ENCODE measurements around the gene MAGI3.

The MAGI3 gene

DNA sequence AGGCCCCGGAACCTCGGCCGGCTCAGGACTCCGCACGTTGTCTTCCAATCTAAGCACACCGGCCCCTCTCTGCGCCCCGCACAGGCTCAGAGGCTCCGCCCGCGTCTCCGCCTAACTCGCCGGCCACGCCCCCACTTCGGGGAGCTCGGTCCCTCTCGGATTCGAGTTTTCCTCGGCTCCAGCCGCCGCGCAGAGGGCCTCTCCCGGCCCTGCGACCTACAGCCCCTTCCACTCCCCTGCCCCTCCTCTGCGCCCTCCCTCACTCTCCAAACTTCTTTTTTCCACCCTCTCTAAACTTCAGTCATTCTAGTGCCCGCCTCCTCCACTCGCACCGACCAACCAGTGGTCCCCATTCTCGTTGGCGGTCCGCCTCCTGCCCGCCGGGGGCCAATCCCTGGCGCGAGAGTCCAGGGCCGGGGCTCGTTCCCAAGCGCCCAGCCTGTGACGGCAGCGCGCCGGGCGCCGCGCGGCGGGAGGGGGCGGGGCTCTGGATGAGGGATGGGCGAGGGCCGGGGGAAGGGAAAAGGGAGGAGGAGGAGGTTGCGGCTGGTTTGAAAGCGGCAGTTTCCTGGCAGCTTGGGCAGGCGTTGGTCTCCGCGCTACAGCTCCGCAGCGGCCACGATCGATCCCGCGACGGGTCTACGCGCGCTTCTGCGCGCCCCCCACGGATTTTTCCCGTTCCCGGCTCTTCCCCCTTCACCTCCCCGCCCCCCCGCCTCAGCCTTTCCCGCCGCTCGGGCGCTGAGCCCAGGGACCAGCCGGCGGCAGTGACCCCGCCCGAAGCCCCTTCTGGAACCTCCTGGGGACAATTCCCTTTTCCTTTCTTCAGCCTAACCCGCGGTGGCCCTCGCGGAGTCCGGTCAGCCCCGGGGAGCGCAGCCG is at the start of gene MAGI3:
Gene MAGI3 (plus strand): TSS at position 563 of the 882 bp plus-strand sequence. CDS start 519 bp downstream, outside the sequence.
- DNase-seq (ENCODE audit: low spot score), result peak; percentile 98

DNA sequence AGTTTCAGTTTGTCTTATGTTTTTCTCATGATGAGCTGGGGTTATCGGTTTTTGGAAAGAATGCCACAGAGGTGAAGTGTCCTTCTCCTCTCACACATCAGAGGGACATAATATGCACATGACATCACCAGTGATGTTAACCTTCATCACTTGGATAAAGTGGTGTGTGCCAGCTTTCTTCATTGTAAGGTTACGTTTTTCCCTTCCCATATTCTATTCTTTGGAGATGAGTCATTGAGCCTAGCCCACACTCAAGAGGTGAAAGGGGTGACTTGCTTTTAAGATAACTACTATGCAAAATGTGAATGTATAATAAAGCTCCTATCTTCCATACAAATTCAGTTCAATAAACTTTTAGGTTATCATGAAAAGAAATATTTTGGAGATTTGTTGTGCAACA is 36.7 kb upstream of the MAGI3 start:
- no peak for DNase-seq (ENCODE audit: low spot score)

DNA sequence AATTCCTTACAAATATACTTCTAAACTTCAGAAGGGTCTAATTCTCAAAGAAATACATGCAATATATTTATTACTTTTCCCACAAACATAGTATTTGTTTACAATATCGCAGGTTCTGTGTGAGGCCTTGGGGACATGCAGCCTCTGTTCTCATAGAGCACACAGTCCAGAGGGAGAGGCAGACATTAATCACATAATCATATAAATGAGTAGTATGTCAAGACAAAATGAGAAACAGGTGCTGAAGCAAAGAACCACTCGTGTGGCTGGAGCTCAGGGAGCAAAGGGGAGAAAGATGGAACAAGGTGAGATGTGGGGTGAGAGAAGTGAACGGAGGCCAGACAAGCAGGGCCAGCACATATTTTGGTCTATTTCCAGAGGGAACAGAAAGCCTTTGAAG is 26.4 kb upstream of the MAGI3 start:
- no peak for DNase-seq (ENCODE audit: low spot score)

DNA sequence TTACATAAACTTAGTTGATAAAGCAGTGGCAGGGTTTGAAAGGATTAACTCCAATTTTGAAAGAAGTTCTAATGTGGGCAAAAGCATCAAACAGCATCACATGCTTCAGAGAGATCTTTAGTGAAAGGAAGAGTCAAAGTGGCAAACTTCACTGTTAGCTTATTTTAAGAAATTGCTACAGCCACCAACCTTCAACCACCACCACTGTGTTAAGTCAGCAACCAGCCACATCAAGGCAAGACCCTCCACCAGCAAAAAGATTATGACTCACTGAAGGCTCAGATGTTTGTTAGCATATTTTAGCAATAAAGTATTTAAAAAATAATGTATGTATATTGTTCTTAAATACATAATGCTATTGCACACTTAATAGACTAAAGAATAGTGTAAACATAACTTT is 21.3 kb upstream of the MAGI3 start:
- no peak for DNase-seq (ENCODE audit: low spot score)

DNA sequence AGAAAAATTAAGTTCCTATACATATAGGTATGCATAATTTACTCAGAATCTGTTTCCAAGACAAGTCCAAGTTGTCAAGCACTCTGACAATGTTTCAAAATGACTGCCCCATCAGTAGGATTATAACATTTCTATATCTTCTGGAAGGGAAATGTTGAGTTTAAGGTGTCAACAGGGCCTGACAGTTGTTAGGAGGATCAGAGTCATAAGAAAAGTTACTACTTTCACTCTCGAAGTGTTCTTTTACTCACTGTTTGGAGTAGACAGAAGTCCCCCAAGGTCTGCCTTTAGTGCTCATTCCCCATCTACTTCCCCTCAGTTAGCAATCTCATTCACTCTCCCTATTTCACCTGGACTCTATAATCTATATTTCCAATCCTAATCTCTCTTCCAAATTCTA is 20.6 kb upstream of the MAGI3 start:
- DNase-seq (ENCODE audit: low spot score), result no peak

DNA sequence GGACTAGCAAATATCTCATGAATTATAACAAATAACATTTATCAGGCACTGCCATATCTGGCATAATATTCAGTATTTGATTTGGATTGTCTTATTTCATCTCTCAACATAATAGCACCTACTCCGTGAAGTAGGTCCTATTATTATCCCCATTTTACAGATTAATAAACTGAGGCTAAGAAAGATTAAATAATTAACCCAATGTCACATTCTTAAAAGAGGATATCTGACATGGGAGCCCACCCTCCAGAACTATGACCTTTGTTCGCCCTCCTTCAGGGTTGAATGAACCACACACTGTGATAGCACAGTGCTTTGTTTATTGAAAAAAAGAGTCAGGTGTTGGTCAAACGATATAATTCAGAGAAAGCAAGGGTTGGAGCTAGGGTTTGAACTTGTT is 19.4 kb upstream of the MAGI3 start:
- DNase-seq (ENCODE audit: low spot score), result no peak

DNA sequence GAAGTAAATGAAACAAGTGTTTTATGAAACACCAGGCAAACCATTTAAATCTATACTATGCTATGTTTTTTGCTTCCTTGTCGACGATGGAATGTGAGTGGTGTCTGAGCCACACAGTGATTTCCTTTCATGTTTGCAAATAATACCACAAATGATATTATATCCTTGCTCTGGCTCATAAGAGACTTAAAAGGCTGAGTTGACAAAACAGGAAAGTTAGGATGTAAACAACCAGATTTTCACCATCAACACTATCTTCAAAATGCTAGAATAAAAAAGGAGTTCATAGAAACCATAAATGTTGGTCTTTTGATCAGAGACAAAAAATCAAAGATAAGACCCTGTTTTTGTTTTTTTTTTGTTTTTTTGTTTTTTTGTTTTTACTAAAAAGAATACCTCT is 17.8 kb upstream of the MAGI3 start:
- no peak for DNase-seq (ENCODE audit: low spot score)

DNA sequence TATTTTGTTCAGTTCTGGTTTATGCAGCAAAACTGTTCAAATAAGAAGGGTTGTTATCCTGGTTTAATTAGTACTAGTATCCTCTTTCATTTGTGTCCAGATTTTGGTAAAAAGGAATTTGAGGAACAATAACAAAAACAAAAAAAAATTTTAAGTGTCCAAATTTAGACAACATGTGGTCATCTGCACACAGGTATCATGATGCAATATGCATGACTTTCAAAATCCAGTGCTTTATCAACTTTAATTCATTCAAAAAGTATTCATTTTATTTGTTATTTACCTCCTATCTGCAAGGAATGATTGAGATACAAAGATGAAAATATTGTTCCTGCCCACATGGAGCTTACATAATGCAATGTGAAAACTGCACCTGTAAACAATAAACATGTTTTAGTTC is 16.7 kb upstream of the MAGI3 start:
- no peak for DNase-seq (ENCODE audit: low spot score)

DNA sequence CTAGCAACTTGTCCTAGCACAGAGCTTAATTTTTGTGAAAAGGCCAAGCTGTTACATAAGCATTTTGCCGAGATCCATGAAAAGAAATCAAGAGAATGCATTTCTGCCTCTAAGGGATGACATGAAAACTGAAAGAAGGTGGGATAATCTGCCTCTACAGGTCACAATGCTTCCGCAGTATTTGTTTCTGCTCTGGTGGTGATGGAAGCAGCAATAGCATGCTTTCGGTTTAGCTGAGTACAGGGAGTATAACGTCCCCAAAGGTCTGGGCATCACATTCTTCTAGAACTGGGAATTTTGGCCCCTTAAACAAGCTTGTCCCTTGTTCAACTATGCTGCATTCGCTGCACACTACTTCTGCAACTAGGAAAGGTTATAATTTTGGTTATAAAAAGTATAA is 14.4 kb upstream of the MAGI3 start:
- DNase-seq (ENCODE audit: low spot score), result no peak

DNA sequence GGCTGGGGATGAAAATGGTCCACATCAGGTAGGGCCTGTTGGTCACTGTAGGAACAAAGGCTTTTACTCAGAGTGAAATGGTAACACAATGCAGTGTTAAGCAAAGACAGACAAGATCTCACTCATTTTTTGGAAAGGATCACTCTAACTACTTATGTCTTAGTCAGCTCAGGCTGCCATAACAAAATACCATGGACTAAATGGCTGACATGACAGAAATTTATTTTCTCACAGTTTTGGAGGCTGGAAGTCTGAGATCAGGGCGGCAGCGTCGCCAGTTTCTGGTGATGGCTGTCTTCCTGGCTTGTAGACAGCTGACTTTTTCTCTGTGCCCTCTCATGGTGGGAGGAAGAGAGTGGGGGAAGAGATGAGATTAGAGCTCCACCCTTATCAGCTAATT is 10.2 kb upstream of the MAGI3 start:
- DNase-seq (ENCODE audit: low spot score), result no peak

DNA sequence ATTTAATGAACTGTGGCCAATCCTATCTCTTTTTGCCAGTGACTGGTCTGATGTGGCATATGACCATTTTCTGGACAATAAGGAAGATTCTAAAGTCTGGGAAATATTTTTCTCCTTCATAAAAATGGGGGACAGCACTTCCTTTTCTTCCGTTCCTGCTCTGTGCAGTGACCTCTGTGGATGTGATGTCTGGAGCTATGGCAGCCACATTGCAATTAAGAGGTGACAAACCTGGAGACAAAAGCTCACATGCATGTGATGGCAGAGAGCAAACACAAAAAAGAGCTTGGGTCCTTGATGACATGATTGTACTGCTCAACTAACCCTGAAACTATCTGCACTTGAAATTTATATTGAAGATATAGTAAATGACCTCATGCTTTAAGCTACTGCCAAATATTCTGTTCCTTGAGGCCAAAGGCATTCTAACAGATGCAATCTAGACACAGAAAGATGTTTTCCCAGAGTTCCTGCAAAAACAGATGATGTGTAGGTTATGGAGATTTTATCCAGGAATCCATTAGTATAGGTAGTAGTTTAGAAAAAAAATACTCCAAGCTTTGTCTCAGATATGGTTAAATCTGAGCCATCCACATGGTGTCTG is 2.2 kb upstream of the MAGI3 start:
- no peak for DNase-seq (ENCODE audit: low spot score)

DNA sequence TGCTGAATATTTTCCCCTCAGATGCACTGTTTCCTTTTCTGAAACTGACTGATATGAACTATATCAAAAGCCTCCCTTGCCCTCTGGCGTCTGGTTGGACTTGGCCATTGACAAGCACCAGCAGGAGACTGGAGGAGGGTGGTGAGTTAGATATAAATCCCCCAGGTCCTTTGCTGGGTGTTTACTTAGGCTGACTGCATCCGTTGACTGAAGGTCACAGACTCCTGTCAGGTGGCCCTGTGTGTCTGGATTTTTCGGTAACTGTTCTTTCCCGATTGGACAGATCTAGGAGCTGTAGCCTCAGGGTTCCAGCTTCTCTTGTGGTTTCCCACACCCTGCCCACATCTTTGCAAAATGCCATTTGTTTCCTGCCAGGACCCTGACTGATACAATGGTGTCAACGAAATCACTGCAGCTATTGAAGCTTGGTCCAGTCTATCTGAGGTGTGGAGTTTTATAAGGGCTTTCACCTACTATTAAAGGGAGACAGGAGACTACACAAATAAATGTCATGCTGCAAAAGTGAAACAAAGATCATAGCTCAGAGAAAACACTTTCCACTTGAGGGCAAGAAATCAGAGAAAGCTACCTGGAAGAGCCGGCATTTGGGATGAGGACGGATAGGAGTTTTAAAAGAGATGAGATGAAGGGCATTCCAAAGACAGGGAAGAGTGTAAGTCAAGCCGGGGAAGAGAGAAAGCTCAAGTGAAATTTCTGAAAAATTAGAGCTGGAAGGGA is 1.5 kb upstream of the MAGI3 start:
- DNase-seq (ENCODE audit: low spot score), result no peak

DNA sequence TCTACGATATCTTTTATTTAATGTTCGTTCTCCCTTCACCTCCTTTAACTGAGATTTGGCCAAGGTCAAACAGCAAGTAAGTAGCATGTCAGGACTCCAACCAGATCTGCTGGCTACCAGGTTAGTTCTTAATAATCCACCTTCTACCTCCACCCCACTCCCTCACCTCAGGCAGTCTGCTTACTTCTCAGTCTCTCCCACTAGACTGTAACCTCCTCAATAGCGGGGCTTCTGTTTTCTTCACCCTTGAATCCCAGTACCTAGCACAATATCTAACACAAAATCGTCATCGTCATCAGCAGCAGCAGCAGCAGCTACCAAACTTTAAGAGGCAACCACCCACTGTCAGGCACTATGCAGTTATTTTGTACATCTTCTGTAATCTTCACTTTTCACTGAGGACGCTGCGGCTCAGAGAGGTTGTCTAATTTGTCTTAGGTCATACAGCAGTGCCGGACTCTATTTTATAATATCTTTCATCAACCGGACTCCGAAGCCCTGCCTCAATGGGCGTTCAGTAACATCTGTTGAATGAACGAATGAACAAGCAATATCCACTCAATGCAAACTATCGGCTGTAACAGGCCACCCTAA is 859 bp upstream of the MAGI3 start:
- no peak for DNase-seq (ENCODE audit: low spot score)

DNA sequence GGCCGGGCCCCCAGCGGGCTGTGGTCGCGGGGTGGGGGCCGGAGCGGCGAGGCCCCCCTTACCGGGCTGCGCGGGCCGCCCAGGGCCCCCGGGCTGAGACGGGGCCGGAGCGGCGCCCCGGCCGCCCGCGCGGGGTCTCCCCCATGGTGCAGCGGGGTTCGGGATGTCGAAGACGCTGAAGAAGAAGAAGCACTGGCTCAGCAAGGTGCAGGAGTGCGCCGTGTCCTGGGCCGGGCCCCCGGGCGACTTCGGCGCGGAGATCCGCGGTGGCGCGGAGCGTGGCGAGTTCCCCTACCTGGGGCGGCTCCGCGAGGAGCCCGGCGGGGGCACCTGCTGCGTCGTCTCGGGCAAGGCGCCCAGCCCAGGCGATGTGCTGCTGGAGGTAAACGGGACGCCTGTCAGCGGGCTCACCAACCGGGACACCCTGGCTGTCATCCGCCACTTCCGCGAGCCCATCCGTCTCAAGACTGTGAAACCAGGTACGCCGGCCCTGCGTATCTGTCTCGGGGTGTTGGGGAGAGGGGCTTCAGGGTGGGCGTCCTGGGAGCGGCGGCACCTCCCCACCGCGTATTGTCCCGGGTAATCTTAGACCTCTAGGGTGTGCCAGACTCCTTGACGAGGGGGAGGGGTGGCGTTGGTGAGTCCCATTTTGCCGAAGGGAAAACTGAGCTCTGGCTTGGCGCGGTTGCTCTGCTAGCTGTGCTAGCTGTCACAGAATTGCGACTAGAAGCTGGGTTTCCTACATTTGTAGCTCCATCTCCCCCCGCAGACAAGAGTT is 745 bp downstream of the MAGI3 start:
- DNase-seq (ENCODE audit: low spot score), result peak; percentile 34

DNA sequence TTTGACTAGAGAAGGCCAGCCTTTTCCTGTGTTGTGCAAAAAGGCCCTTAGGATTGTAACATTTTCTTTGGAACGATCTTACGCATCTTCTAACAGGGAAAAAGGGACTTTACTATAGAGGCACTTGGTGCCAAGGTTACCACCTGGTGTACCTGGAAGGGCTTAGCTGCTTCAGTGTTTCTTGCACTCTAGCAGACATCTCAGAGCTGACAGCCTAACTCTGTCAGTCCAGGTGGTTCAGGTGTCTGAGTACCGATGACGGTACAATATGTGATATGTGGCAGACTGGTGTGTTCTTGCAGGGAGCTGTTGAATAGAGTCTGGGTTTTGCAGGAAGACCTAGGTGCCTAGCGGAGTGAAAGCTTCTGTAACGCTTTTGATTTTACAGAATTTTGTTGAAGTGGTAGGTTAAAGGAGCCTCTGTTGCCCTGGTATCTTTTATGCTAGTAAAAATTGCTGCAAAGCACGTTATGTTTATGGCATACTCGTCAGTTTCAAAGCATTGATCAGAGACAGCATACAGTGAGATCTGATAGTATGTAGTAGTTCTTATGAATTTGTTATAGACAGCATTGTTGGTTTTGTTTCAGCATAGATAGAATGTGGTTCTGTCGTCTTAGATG is 1.4 kb downstream of the MAGI3 start:
- DNase-seq (ENCODE audit: low spot score), result no peak

DNA sequence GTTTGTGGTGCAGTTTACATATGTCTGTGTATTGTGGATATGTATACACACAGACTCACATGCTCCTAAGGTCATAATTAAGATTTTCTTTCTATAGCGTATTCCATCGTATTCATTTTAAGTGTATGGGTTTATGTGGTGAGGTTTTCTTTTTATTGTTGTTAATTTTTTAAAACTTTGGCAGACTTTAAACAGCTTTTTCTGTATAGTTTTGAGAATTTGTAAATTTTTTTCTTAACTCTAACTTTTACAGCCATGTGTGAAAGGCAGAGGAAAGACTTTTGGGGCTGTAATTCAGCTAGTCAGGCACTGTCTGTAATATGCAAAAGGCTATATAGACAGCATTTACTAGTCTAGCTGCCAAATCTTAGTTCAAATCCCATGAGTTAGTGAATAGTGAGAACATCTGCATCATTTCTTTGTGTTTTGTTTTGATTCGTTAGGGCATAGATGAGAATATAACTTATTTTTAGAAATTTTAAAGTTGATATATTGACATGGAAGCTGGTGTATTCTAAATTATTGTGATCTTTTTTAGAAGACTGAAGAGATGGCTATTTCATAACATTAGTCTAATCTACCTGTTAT is 2.3 kb downstream of the MAGI3 start:
- DNase-seq (ENCODE audit: low spot score), result no peak

DNA sequence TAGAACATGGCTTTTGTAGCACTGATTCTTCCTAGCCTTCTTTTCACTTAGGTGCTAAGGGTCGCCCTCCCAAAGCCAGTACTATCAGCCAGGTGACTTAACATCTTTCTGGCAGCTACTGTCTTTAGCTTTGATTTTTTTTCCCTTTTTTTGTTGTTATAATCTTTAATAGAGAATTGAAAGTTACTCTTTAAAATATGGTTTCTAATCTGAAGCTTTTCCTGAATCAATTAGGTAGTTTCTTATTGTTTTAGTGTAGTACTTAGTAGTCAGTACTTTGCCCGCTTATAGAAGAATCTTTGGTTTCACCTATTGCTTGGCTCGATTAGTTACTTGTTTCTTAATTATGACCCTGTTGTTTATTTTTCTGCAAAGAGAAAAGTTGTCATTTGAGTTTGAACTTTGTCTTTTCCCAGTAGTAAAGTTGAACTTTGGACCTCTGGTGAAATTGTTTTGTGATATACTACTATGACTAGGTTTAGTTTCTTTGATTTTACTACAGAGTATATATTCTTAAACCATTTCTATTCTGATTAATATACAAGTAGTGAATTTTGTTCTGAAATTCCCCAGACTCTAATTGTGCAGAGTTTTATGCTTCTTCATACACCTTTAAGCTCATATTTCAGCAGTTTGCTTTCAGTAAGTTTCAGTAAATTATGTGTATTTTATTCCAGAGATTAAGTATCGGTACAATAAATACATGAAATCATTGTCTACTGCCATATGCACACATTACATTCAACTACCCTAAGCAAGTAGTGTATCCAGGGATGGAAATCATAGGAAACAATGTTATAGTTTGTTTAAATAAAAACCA is 3.9 kb downstream of the MAGI3 start:
- no peak for DNase-seq (ENCODE audit: low spot score)

DNA sequence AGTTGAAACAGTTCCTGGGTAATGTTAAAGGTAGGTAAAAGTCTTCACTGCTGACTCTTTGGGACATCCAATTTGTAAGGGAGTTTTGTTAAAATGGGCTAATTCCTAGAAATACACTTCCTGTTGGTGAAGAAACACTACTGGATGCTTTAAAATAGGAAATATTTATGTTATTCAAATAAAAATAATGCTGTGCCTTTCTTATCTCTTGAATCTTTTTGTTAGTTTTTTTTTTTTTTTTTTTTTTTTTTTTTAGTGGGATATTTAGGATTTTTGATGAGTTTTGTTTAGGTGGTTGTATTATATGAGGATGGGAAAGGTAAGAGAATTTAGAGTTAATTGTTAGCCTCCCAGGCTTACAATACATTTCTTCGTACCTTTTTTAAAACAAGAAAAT is 4.5 kb downstream of the MAGI3 start:
- DNase-seq (ENCODE audit: low spot score), result no peak

DNA sequence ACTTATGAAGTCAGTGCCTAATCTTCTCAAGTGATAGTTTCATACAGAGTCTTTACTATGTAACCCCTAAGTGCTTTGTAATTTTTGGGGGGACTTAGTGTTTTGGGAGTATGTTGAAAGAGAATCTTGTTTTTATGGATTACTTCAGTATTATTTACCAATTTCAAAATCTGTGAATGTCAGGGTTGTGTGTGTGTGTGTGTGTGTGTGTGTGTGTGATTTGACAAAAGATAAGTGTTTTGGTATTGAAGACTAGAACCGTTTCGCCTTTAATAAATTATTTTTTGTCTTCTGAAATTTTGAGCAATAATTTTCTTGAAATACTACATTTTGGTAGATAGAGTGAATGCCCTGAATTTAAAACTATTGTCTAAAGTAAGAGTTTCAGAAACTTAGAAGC is 5.8 kb downstream of the MAGI3 start:
- no peak for DNase-seq (ENCODE audit: low spot score)

DNA sequence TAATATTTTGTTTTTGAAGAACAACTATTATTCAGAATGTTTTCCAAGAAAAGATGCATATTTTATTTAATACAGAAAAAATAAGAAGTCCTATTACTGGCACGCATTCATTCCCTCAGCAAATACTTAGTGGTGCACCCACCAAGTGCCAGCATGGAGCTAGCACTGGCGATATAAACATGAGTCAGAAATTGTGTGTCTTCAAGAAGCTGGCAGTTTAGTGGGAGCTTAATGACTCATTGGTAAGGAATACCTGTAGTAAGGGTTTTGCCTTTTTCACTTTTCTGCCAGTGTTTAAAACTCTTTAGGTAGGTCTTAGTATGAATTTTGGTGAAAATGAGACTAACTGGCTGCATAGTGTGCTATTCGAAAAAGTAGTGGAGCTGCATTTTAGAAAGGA is 6.3 kb downstream of the MAGI3 start:
- no peak for DNase-seq (ENCODE audit: low spot score)

All from Ammon's horn (tissue), 1 donor.